ENCODE data around the gene AGAP3. TPM values are rescaled to one million over a fixed set of nuclear protein-coding genes. Genes with fewer than 3 reads are reported as not detected.

AGAP3 gene
- polyA plus RNA-seq, 1 of the 3 experiments (the other 2 are of a cell fraction) = 126 TPM

DNA sequence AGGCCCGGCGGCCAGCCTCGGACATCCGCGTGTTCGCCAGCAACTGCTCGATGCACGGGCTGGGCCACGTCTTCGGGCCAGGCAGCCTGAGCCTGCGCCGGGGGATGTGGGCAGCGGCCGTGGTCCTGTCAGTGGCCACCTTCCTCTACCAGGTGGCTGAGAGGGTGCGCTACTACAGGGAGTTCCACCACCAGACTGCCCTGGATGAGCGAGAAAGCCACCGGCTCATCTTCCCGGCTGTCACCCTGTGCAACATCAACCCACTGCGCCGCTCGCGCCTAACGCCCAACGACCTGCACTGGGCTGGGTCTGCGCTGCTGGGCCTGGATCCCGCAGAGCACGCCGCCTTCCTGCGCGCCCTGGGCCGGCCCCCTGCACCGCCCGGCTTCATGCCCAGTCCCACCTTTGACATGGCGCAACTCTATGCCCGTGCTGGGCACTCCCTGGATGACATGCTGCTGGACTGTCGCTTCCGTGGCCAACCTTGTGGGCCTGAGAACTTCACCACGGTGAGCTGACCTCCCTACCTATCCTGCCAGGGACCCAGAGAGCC is 37.3 kb upstream of the AGAP3 start:
- Histone ChIP-seq H2AFZ (ENCODE audit: low read depth) (no peak overlapping the region), H3F3A (replicated peaks; ENCODE audit: insufficient read depth) (peaks cover 17% of the 10 kb centered on the region), H3K27ac (ENCODE audit: low read depth in 2 of 2, low read length in 1 of 2) (no peak overlapping the region), H3K79me2 (ENCODE audit: insufficient read depth) (no peaks in the 10 kb centered on the region), H3K9me3 (no peaks in the 10 kb centered on the region), H3K9ac (no peak overlapping the region), H3K4me1 (ENCODE audit: control insufficient read depth in 1 of 2, insufficient read depth in 2 of 2, low read depth in 1 of 2, low read length in 1 of 2) (peaks cover 13 to 41% of the 10 kb centered on the region in 2 experiments), H4K20me1 (ENCODE audit: insufficient read depth) (no peaks in the 10 kb centered on the region), H3K36me3 (replicated peaks in 1 of 2; ENCODE audit: control insufficient read depth in 1 of 2, insufficient read depth in 2 of 2, low read length in 1 of 2) (peaks cover 4 to 28% of the 10 kb centered on the region in 2 experiments), H3K4me3 (ENCODE audit: low read depth in 2 of 2, low read length in 1 of 2) (no peak overlapping the region), H3K27me3 (ENCODE audit: insufficient read depth) (no peaks in the 10 kb centered on the region), H3K4me2 (no peak overlapping the region), H3K9me2 (no peaks in the 10 kb centered on the region)
- DNase-seq = no peak
- CTCF ChIA-PET = interaction anchor here (0.8 to 1.8 kb wide), 6 partner anchors 9 to 62 kb away, joined by 3 to 7 read pairs (median 4); partner anchors contain the start of genes CDK5 and SLC4A2
- TF ChIP-seq EP300 (IDR thresholded peaks at IDR 0.05; ENCODE audit: borderline replicate concordance in 1 of 2, low read depth in 1 of 2, low read length in 1 of 2) (no peak), GATA2 (CRISPR knock-in tag; IDR thresholded peaks at IDR 0.05) (no peak), CHD2 (IDR thresholded peaks at IDR 0.05; ENCODE audit: low read length, partially characterized antibody) (no peak), JUND (IDR thresholded peaks at IDR 0.05) (no peak), FOSL2 (IDR thresholded peaks at IDR 0.05; ENCODE audit: borderline replicate concordance, low read depth) (no peak), FOXJ3 (CRISPR knock-in tag; IDR thresholded peaks at IDR 0.05) (no peak), MAX (IDR thresholded peaks at IDR 0.05; ENCODE audit: low read depth) (no peak), NFIC (IDR thresholded peaks at IDR 0.05; ENCODE audit: borderline replicate concordance) (no peak), MXI1 (IDR thresholded peaks at IDR 0.05; ENCODE audit: low read depth, low read length) (no peak)
- TF ChIP-seq, protein P1, sequence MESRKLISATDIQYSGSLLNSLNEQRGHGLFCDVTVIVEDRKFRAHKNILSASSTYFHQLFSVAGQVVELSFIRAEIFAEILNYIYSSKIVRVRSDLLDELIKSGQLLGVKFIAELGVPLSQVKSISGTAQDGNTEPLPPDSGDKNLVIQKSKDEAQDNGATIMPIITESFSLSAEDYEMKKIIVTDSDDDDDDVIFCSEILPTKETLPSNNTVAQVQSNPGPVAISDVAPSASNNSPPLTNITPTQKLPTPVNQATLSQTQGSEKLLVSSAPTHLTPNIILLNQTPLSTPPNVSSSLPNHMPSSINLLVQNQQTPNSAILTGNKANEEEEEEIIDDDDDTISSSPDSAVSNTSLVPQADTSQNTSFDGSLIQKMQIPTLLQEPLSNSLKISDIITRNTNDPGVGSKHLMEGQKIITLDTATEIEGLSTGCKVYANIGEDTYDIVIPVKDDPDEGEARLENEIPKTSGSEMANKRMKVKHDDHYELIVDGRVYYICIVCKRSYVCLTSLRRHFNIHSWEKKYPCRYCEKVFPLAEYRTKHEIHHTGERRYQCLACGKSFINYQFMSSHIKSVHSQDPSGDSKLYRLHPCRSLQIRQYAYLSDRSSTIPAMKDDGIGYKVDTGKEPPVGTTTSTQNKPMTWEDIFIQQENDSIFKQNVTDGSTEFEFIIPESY (IDR thresholded peaks at IDR 0.05; ENCODE audit: borderline replicate concordance, low read depth) = no peak
- TF ChIP-seq, protein P2, sequence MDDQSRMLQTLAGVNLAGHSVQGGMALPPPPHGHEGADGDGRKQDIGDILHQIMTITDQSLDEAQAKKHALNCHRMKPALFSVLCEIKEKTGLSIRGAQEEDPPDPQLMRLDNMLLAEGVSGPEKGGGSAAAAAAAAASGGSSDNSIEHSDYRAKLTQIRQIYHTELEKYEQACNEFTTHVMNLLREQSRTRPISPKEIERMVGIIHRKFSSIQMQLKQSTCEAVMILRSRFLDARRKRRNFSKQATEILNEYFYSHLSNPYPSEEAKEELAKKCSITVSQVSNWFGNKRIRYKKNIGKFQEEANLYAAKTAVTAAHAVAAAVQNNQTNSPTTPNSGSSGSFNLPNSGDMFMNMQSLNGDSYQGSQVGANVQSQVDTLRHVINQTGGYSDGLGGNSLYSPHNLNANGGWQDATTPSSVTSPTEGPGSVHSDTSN (IDR thresholded peaks at IDR 0.05) = no peak
- TF ChIP-seq, protein P3, sequence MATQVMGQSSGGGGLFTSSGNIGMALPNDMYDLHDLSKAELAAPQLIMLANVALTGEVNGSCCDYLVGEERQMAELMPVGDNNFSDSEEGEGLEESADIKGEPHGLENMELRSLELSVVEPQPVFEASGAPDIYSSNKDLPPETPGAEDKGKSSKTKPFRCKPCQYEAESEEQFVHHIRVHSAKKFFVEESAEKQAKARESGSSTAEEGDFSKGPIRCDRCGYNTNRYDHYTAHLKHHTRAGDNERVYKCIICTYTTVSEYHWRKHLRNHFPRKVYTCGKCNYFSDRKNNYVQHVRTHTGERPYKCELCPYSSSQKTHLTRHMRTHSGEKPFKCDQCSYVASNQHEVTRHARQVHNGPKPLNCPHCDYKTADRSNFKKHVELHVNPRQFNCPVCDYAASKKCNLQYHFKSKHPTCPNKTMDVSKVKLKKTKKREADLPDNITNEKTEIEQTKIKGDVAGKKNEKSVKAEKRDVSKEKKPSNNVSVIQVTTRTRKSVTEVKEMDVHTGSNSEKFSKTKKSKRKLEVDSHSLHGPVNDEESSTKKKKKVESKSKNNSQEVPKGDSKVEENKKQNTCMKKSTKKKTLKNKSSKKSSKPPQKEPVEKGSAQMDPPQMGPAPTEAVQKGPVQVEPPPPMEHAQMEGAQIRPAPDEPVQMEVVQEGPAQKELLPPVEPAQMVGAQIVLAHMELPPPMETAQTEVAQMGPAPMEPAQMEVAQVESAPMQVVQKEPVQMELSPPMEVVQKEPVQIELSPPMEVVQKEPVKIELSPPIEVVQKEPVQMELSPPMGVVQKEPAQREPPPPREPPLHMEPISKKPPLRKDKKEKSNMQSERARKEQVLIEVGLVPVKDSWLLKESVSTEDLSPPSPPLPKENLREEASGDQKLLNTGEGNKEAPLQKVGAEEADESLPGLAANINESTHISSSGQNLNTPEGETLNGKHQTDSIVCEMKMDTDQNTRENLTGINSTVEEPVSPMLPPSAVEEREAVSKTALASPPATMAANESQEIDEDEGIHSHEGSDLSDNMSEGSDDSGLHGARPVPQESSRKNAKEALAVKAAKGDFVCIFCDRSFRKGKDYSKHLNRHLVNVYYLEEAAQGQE (IDR thresholded peaks at IDR 0.05; ENCODE audit: low read depth, low read length) = no peak
- 96% methylated on average over 26 of the region's 38 CpGs for WGBS (ENCODE audit: low lambda C conversion rate)
- POLR2A ChIA-PET = interaction anchor here (1.0 kb wide), 1 partner anchor 10 kb away, joined by 5 read pairs; no protein-coding TSS in a partner anchor

Data from SK-N-SH (cell line).